GM12872 (cell line): ENCODE data around the gene PRRC2B.

Experiments used
- TF ChIP-seq, protein P1 (sequence below): IDR thresholded peaks from 3 replicates; pipeline ENCODE4 v1.5.1; 2011; ENCODE audit warnings: low read depth, mild to moderate bottlenecking, low read length, moderate library complexity; ENCODE audit not compliant: insufficient read depth

PRRC2B gene

DNA sequence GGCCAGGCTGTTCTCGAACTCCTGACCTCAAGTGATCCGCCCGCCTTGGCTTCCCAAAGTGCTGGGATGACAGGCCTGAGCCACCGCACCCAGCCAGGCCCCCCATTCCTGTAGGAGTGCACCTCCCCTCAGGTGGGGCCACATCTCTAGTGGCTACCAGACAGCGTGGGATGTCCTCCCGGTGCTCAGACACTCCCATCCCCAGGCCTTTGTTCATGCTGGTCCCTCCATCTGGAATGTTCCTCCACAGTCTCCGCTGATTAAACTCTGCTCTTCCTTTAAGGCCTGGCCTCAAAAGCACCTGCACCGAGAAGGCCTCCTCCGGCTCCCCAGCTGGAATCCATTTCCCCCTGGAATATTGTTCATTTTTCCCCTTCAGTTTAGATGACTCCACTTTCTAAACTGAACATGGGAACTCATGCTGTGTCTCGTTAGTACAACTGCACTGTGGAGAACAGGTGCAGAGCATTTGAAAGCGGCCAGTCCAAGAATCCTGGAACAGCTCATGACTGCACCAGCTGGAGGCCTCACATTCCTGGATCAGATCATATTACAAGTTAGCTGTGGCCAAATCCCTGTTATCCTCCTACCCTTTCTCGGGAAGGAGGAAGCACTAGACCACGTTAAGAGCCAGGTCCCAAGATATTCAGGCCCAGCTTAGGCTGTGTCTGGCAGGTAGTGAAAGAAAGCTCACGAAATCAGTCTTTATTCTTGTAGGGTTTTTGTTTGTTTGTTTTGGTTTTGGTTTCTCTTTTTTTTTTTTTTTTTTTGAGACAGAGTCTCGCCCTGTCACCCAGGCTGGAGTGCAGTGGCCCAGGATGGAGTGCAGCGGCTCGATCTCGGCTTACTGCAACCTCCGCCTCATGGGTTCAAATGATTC, 10.8 kb upstream of the PRRC2B start:
- TF ChIP-seq, protein P1, sequence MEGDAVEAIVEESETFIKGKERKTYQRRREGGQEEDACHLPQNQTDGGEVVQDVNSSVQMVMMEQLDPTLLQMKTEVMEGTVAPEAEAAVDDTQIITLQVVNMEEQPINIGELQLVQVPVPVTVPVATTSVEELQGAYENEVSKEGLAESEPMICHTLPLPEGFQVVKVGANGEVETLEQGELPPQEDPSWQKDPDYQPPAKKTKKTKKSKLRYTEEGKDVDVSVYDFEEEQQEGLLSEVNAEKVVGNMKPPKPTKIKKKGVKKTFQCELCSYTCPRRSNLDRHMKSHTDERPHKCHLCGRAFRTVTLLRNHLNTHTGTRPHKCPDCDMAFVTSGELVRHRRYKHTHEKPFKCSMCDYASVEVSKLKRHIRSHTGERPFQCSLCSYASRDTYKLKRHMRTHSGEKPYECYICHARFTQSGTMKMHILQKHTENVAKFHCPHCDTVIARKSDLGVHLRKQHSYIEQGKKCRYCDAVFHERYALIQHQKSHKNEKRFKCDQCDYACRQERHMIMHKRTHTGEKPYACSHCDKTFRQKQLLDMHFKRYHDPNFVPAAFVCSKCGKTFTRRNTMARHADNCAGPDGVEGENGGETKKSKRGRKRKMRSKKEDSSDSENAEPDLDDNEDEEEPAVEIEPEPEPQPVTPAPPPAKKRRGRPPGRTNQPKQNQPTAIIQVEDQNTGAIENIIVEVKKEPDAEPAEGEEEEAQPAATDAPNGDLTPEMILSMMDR, result no peak

DNA sequence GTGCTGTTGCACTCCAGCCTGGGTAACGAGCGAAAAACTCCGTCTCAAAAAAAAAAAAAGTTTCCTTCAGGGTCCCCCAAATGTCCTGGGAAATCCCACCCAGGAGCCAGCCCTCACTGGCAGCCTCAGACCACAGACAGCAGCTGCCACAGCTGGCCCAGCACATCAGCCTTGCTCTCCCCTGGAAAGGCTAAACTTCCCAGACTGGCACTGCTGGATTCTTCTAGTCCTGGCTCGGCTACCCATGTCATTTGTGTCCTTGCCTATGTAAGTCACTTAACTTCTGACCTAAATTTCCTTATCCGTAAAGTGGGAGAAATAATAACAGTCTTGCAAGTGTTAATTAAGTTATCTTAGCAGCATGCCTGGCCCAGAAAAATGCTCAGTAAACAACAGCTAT, 8.6 kb upstream of the PRRC2B start:
- TF ChIP-seq, protein P1, result no peak

DNA sequence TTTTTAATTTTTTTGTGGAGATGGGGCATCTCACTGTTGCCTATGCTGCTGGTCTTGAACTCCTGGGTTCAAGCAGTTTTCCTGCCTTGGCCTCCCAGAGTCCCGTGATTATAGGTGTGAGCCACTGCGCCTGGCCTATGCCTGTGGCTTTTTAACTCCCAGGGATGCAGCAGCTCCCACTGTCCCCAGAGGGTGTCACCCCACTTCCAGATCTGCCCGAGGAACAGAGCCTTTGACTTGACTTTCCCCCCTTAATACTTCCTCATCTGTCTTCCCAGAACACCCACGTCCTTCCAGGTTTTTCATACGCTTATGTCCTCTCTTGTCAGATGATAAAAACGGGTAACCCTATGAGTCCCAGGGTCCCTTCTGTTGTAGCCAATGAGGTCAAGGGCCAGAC, 7.6 kb upstream of the PRRC2B start:
- TF ChIP-seq, protein P1, result no peak

DNA sequence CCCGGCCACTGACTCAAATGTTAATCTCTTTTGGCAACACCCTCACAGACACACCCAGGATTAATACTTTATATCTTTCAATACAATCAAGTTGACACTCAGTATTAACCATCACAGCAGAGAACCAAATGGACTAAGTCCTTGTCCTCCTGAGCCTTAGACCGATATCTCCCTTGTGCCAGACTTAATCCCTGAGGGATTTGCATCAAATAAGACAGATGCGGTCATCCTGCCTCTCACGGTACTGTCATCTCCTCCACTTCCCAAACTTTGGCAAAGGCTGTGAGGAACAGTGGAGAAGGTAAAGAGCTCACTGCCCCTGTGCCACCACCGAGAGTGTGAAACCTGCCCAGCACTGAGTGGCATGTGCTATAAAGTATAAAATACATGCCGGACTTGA, 6.5 kb upstream of the PRRC2B start:
- TF ChIP-seq, protein P1, result no peak

DNA sequence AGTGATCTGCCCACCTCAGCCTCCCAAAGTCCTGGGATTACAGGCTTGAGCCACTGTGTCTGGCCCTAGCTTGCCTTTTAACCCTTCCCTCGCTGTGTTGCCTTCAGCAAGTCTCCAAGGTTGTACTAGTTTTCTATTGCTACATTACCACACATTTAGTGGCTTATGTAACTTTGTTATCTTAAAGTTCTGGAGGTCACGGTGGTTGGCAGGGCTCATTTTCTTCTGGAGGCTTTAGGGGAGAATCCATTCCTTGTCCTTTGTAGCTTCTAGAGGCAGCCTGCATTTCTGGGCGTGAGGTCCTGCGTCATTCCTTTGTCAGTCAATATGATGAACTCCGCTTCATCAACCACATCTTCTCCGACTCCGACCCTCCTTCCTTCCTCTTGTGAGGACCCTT, 2.9 kb upstream of the PRRC2B start:
- TF ChIP-seq, protein P1, result no peak

DNA sequence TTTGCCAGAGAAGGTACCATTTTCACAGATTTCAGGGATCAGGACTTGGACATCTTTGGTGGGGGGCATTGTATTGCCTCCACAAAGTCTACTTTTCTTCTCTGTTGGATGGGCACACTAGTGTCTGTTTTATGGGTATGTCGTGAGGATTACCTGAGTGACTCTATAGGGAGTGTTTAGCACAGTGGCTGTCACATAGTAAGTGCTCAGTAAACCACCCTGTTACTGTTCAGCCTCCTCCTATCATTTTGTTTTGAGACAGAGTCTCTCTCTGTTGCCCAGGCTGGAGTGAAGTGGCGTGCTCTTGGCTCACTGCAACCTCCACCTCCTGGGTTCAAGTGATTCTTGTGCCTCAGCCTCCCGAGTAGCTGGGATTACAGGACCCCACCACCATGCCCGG, 2.4 kb upstream of the PRRC2B start:
- TF ChIP-seq, protein P1, result no peak

DNA sequence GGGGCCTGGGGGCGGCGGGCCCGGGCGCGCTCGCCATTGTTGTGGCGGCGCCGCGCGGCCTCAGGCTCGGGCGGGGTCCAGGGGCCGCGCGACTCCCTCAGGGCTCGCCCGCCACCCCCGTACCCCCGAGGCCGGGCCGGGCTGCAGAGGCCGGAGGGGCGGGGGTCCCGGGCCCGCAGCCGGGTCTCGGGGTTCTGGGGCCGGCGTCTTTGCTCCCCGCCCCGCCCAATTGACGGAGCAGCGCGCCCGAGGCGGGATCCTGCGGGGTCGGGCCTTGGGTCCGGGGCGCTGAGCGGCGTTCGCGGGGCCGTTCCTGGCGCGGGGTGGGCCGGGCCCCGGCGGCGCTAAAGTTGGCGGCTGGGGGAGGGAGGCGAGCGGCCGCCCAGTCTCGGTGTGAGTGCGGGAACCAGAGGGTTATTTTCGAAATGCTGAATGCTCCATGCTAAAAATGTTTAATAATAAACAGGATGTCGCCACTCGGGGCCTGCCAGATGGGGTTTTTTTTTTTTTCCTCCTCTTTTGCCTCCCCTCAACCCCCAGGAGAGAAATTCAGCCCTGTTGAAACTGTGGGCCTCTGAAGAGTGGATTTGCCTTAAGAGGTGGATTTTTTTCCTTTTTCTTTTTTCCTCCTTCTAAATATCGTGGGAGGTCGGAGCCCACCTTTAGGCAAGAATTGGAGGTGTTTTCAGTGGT, 724 bp downstream of the PRRC2B start:
- TF ChIP-seq, protein P1, result no peak
